ENCODE data around the gene ARL5A.
A peak's percentile ranks its signal among the peaks of the same experiment; 100 is the strongest.

ARL5A gene

DNA sequence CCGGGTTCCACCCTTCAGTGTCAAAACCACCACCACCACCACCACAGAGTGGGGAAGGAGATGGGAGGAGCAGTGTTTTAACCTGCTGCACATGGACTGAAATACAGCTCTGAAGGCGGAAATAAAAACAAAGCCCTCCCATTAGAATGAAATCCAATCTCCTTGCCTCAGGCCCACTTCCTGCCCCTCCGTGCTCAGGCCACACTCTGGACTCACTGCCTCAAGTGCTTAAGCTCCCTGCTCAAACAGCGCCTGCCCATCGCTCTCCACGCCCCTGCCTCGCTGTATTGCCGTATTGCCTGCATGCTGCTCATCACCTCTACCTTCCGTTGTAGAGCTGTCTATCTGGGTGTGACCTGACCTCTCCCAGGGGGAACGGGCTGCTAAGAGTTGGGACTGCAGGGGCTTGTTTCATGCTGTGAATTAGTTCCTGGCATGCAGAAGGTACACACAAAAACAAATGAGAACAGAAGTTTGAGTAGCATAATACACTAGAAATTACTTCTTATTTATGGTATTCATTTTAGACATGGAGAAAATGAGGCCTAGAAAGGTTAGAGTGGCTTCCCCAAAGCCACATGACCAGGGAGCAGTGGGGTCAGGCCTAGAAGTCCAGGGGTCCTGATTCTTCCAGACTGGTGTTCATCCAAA is 62.3 kb downstream of the ARL5A start:
- no peak for DNase-seq

DNA sequence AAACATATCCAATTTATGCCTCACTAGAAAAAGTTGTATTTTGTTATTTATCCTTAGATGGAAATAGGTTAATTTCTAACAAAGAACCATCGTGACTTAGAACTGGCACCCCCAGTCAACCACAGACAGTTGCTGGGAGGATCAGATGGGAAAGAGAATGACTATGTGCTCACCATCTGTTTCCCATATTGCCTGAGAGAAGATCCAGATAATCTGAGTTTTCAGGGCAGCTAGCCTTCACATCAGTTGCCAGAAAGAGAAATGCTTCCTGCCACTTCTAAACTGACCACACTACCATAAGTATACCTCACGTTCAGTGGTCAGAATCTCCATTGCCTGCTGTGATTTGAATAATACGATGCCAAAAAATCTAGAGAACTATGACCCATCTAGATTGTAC is 65.5 kb downstream of the ARL5A start:
- DNase-seq, result peak; percentile 37

DNA sequence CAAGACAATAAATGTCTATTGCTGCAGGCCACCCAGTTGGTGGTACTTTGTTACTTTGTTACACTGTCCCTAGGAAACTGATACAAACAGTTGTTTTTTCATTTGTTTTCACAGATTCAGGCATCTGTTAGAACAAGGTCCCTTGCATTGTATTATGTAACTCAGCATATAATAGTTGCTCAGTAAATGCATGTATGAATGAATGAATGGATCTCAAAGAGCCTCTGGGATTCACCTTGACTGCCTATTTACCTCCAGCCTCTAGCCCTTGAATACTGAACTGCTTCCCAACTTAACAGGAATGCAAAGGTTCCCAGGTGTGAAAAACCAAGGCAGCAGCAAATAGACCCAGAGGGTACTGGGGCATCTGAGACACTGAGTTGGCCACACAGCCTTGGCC is 66.5 kb downstream of the ARL5A start:
- no peak for DNase-seq

DNA sequence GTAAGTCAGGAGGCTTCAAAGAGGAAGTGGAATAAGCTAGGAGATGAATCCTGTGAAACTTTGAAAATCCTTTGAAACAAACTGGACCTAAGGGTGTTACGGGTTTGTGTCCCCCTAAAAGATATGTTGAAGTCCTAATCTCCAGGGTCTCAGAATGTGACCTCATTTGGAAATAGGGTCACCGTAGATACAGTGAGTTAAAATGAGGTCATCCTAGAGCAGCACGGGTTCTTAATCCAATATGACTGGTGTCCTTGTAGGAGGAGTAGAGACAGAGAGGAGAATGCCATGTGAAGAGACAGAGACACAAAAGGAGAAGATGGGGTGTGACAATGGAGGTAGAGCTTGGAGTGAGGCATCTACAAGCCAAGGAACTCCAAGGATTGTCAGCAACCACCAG is 67.0 kb downstream of the ARL5A start:
- no peak for DNase-seq

DNA sequence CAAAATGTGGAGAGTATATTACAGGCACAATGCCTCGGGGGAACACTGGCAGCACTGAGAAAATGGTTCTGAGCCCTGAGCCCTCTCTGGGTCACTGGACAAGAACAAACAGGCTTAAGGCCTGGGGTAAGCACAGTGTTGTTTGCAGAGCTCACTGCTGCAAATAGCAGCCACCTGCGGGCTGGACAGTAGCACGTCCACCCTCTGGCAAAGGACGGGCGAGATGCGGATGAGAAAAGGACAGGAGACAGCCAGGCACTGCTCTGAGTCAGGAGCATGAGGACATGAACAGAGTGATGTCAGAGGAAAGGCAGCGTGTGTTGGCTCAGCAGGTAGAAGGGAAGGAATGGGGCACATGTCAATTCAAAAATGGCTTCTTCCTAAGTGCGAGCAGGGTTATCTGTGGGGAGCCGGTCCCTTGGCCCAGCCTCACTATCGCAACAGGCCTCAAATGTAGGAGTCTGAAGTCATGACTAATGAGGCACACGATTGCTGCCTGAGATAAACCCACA is 68.0 kb downstream of the ARL5A start:
- peak; percentile 19 for DNase-seq

DNA sequence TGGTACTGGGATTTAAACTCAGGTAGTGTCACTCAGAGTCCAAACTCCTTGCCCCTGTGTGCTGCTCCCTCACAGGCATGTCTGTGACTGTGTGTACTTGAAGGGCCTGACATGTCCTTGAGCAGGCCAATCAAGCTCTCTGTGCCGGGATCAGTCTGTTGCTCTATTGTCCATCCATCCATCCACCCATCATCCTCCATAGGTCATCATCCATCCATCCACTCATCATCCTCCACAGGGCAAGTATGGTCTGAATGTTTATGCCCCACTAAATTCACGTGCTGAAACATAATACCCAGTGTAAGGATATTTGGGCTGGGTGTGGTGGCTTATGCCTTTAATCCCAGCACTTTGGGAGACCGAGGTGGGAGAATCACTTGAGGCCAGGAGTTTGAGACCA is 69.5 kb downstream of the ARL5A start:
- no peak for DNase-seq

DNA sequence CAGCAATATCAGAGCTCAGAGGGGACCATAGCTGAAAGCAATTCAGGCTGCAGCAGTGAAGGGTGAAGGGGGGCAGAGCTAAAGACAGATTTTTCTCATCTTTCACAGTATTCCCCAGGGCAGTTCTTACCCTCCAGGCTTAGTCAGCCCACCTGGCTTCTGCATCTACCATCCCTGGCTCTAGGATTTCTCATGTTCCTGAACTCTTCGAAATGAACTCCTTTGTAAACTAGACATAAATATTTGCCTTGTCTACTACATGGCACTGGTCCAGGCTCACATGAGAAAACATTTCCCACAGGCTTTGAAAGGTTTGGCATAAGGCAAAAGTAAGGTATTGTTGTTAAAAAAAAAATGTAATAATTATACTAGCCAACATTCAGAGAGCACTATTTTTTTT is 70.4 kb downstream of the ARL5A start:
- no peak for DNase-seq

DNA sequence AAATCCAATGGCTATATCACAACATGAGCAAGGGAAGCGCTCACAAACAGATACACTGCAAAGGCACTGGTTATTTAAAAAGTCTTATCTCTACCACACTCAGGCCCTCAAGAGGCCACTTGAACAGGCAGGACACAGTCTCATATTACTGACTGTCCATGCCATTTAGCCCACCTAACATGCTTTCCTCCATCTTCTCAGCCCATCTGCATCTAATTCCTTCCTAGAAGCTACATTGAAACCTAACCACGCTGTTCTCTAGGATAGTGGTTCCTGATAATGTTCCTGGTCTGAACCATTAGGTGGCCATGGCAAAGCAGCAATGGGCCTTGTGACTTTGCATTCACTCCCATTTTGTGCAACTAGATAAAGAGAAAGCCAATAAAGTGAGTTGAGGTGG is 71.4 kb downstream of the ARL5A start:
- DNase-seq, result peak; percentile 15

DNA sequence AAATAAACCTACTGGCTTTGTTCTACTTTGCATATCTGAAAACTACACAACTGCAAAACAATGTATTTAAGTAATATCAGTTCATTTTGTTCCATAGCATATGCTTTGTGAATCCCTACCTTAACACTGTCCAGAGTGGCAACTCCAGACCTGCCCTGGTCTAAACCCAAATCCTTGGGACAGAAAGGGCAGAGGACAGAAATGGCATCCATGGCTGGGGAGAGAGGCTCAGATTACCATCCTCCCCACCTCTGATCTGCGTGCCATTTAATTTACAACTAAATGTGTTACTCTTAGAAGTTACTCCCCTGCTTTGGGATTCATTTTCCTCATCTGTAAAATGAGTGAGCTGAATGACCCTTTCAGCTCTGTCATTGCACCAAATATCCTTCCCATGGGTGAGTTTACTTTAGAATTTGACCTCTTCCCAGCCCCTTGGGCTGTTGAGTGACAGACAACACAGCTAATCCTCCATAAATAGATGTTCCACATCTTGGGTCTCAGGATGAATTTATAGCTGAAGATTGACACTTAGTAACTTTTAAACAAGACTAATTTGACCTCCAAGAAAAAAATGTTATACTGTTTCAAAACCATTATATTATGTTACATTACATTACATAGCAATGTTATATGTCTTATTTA is 73.8 kb downstream of the ARL5A start:
- DNase-seq, result no peak

DNA sequence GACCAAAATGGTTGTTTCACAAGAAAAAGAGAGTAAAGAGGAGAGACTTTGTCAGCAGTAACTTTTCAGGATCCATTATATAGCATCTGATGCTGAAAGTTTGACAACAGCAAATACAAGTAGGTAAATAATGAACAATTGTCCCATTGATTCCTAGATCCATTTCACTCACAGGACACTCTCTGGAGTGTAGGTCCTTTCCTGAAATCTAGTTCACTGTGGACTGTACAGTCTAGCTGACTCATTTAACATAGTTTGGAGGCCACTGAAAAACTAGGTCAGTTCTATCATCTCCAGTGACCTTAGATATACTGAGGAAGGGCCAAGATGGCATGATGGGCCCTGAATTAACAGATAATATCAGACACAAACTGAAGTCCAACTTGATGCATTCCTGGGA is 74.7 kb downstream of the ARL5A start:
- DNase-seq, result no peak

All from OCI-M1 (cell line).